ENCODE measurements around the gene ETFBKMT.
"Not testable (repeated sequence)": the region's sequence is repeated elsewhere in the genome, so short reads cannot be mapped to it uniquely, and the experiment has no call there.

The ETFBKMT gene

GRCh38 chr12:31702047-31702446, 42.6 kb downstream of the ETFBKMT start:
- TF ChIP-seq CTCF (IDR thresholded peaks at IDR 0.05; ENCODE audit: extremely low read depth, insufficient read depth, missing control alignments), result peak; percentile 5
- in situ Hi-C loops (cut with MboI; ENCODE audit: low pct_unique_long_range_greater_than_20kb, low sequenced_read_pairs, unreplicated experiment), result no loop called here
- DNase-seq (ENCODE audit: low spot score), result no peak

- in situ Hi-C loops (cut with MboI; ENCODE audit: low pct_unique_long_range_greater_than_20kb, low sequenced_read_pairs, unreplicated experiment), result no loop called here
- DNase-seq (ENCODE audit: low spot score), result no peak
- TF ChIP-seq CTCF (IDR thresholded peaks at IDR 0.05; ENCODE audit: extremely low read depth, insufficient read depth, missing control alignments), result no peak
Observed at GRCh38 chr12:31705621-31706020, 46.1 kb downstream of the ETFBKMT start.

GRCh38 chr12:31708118-31708517, 48.6 kb downstream of the ETFBKMT start:
- DNase-seq (ENCODE audit: low spot score); in situ Hi-C loops (cut with MboI; ENCODE audit: low pct_unique_long_range_greater_than_20kb, low sequenced_read_pairs, unreplicated experiment): not testable (repeated sequence)

- in situ Hi-C loops (cut with MboI; ENCODE audit: low pct_unique_long_range_greater_than_20kb, low sequenced_read_pairs, unreplicated experiment), result no loop called here
- DNase-seq (ENCODE audit: low spot score), result no peak
Observed at GRCh38 chr12:31710021-31710818, 50.7 kb downstream of the ETFBKMT start.

GRCh38 chr12:31712877-31713276, 53.4 kb downstream of the ETFBKMT start:
- no peak for DNase-seq (ENCODE audit: low spot score)
- in situ Hi-C loops (cut with MboI; ENCODE audit: low pct_unique_long_range_greater_than_20kb, low sequenced_read_pairs, unreplicated experiment), result no loop called here
- no peak for TF ChIP-seq CTCF (IDR thresholded peaks at IDR 0.05; ENCODE audit: extremely low read depth, insufficient read depth, missing control alignments)

More at GRCh38 chr12:31710021-31710818, 50.7 kb downstream of the ETFBKMT start:
- TF ChIP-seq CTCF (IDR thresholded peaks at IDR 0.05; ENCODE audit: extremely low read depth, insufficient read depth, missing control alignments), result no peak

- TF ChIP-seq CTCF (IDR thresholded peaks at IDR 0.05; ENCODE audit: extremely low read depth, insufficient read depth, missing control alignments), result no peak
- DNase-seq (ENCODE audit: low spot score), result no peak
- in situ Hi-C loops (cut with MboI; ENCODE audit: low pct_unique_long_range_greater_than_20kb, low sequenced_read_pairs, unreplicated experiment), result no loop called here
Observed at GRCh38 chr12:31714406-31715271, 55.2 kb downstream of the ETFBKMT start.
